ENCODE results near the gene RYR1.

RYR1 gene

DNA sequence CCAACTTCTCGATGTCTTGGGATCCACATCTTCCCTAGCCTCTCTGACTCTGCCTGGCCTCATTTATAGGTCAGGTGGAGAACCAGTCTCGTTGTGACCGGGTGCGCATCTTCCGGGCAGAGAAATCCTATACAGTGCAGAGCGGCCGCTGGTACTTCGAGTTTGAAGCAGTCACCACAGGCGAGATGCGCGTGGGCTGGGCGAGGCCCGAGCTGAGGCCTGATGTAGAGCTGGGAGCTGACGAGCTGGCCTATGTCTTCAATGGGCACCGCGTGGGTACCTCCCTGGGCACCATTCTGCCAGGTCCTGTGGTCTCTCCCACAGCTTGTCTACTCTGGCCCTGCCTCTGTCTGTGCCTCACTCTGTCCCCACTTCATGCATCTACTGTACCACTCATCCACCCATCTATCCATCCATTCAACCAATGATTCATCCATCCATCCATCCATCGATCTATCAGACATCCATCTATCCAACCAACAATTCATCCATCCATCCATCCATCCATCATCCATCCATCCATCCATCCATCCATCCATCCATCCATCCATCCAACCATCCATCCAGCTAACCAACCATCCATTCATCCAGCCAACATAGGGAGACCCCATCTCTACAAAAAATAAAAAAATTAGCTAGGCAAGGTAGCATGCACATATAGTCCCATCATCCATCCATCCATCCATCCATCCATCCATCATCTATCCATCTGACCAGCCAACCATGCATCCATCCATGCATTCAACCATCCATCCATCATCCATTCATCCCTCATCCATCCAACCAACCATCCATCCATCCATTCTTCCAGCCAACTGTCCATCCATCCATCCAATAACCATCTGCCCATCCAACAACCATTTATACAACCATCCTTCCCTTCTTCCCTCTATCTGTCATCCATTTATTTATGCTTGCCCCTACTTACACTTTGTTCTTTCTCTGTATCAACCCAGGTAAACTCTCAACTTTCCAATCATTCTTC is 34.3 kb downstream of the RYR1 start (continued):
- TF ChIP-seq ZNF354C (tag by site-specific recombination; IDR thresholded peaks at IDR 0.05; ENCODE audit: borderline replicate concordance, low read depth) (no peak), ZNF544 (tag by site-specific recombination; IDR thresholded peaks at IDR 0.05) (0 out of 2 replicates have a peak, but pooled peaks have one; percentile 68), ZNF621 (tag by site-specific recombination; IDR thresholded peaks at IDR 0.05) (peak; percentile 68), ZNF112 (tag by site-specific recombination; IDR thresholded peaks at IDR 0.05) (peak; percentile 8; the same call in 1 of the 2 replicates), ZNF140 (tag by site-specific recombination; IDR thresholded peaks at IDR 0.05) (no peak), ZNF18 (tag by site-specific recombination; IDR thresholded peaks at IDR 0.05) (no peak), ZNF2 (tag by site-specific recombination; IDR thresholded peaks at IDR 0.05) (no peak), ZBTB10 (tag by site-specific recombination; IDR thresholded peaks at IDR 0.05) (no peak), ZNF639 (tag by site-specific recombination; IDR thresholded peaks at IDR 0.05) (no peak), ZNF157 (tag by site-specific recombination; IDR thresholded peaks at IDR 0.05) (peak; percentile 40; the same call in 1 of the 2 replicates), IKZF3 (tag by site-specific recombination; IDR thresholded peaks at IDR 0.05) (no peak), ZXDB (tag by site-specific recombination; IDR thresholded peaks at IDR 0.05) (no peak), ZNF768 (tag by site-specific recombination; IDR thresholded peaks at IDR 0.05) (no peak), ZNF366 (tag by site-specific recombination; conservative IDR thresholded peaks at IDR 0.05) (peak; percentile 99), ZNF175 (tag by site-specific recombination; IDR thresholded peaks at IDR 0.05) (no peak), ZSCAN16 (tag by site-specific recombination; IDR thresholded peaks at IDR 0.05) (no peak), ZNF202 (tag by site-specific recombination; IDR thresholded peaks at IDR 0.05; ENCODE audit: borderline replicate concordance) (no peak), ZNF155 (tag by site-specific recombination; IDR thresholded peaks at IDR 0.05) (peak; percentile 15; the same call in 1 of the 2 replicates), ZNF335 (tag by site-specific recombination; conservative IDR thresholded peaks at IDR 0.05) (no peak), OSR2 (tag by site-specific recombination; IDR thresholded peaks at IDR 0.05) (no peak), ZBTB8A (tag by site-specific recombination; IDR thresholded peaks at IDR 0.05) (no peak), ZNF530 (tag by site-specific recombination; IDR thresholded peaks at IDR 0.05; ENCODE audit: low read depth) (no peak), ZNF747 (tag by site-specific recombination; IDR thresholded peaks at IDR 0.05) (peak; percentile 18; the same call in 1 of the 2 replicates), ZFP37 (tag by site-specific recombination; IDR thresholded peaks at IDR 0.05) (no peak), ZNF184 (tag by site-specific recombination; IDR thresholded peaks at IDR 0.05) (no peak), ZNF645 (tag by site-specific recombination; IDR thresholded peaks at IDR 0.05) (no peak), BCL6B (tag by site-specific recombination; IDR thresholded peaks at IDR 0.05) (peak; percentile 64; the same call in 1 of the 2 replicates), KLF17 (tag by site-specific recombination; IDR thresholded peaks at IDR 0.05) (no peak), ZNF777 (tag by site-specific recombination; IDR thresholded peaks at IDR 0.05; ENCODE audit: borderline replicate concordance) (0 out of 2 replicates have a peak, but pooled peaks have one; percentile 23), ZNF510 (tag by site-specific recombination; IDR thresholded peaks at IDR 0.05; ENCODE audit: insufficient replicate concordance) (no peak), ZNF571 (tag by site-specific recombination; IDR thresholded peaks at IDR 0.05) (0 out of 2 replicates have a peak, but pooled peaks have one; percentile 63)

Measured in HEK293 (cell line).